SU-DHL-6 (cell line): ENCODE data around the gene APAF1.

ENCODE experiments used
- H2AFZ ChIP-seq: fragments of 200-600 bp; sonication (generic); 2 replicates; pipeline ENCODE4 v1.6.1; 2014; ENCODE audit warnings: low read depth, mild to moderate bottlenecking, moderate library complexity, mixed read lengths, antibody characterized with exemption, low read length; ENCODE audit not compliant: severe bottlenecking
- H3F3A ChIP-seq: fragments of 200-600 bp; shearing (Covaris generic); 2 replicates; pipeline ENCODE4 v1.6.0; 2016; ENCODE audit warnings: antibody characterized with exemption, mild to moderate bottlenecking; ENCODE audit not compliant: insufficient read depth
- H3K27ac ChIP-seq: fragments of 200-600 bp; sonication (generic); 2 replicates; pipeline ENCODE4 v1.5.1; 2016; ENCODE audit warnings: low read depth, mild to moderate bottlenecking, low read length, moderate library complexity, mixed read lengths
- H3K27me3 ChIP-seq: fragments of 200-600 bp; sonication (generic), shearing (Covaris generic); 2 replicates; pipeline ENCODE4 v1.6.0; 2014; ENCODE audit warnings: mild to moderate bottlenecking, low read length
- H3K36me3 ChIP-seq: fragments of 200-600 bp; sonication (generic); 2 replicates; pipeline ENCODE4 v1.6.1; 2014; ENCODE audit warnings: mild to moderate bottlenecking, low read length, mixed read lengths
- H3K4me2 ChIP-seq: fragments of 300-600, 200-600 bp; shearing (Covaris generic), sonication (generic); 2 replicates; pipeline ENCODE4 v1.6.0; 2014; ENCODE audit warnings: low read length, low read depth, mild to moderate bottlenecking; ENCODE audit not compliant: poor library complexity, severe bottlenecking
- H3K4me3 ChIP-seq: fragments of 200-600 bp; sonication (generic); 2 replicates; pipeline ENCODE4 v1.5.1; 2014; ENCODE audit warnings: antibody characterized with exemption, low read length, mild to moderate bottlenecking, mixed read lengths; ENCODE audit not compliant: insufficient read depth, poor library complexity, severe bottlenecking
- H3K79me2 ChIP-seq: fragments of 200-600 bp; sonication (generic); 2 replicates; pipeline ENCODE4 v1.6.1; 2014; ENCODE audit warnings: mild to moderate bottlenecking, low read length, moderate library complexity; ENCODE audit not compliant: insufficient read depth
- H3K9ac ChIP-seq: fragments of 200-600 bp; sonication (generic); 2 replicates; pipeline ENCODE4 v1.7.0; 2014; ENCODE audit warnings: mild to moderate bottlenecking, low read length
- H3K9me2 ChIP-seq: fragments of 200-600 bp; sonication (generic); replicated peaks from 2 replicates; pipeline ENCODE4 v1.6.1; 2014; ENCODE audit warnings: low read length; ENCODE audit not compliant: insufficient read depth
- H3K9me3 ChIP-seq: fragments of 200-600 bp; sonication (generic); 2 replicates; pipeline ENCODE4 v1.6.1; 2014; ENCODE audit warnings: low read length, mixed read lengths; ENCODE audit not compliant: insufficient read depth
- H4K20me1 ChIP-seq: fragments of 200-600 bp; sonication (generic); 2 replicates; pipeline ENCODE4 v1.6.1; 2014; ENCODE audit warnings: low read depth, mild to moderate bottlenecking, antibody characterized with exemption, low read length, moderate library complexity, mixed read lengths
- EZH2phosphoT487 ChIP-seq: fragments of 200-600 bp; sonication (generic), shearing (Covaris generic); conservative IDR thresholded peaks from 2 replicates; pipeline ENCODE4 v1.6.1; 2018; ENCODE audit warnings: mild to moderate bottlenecking, antibody characterized with exemption, low read length, moderate library complexity, mixed read lengths
- TF ChIP-seq, protein P1 (sequence below): fragments of 200-600 bp; sonication (generic); IDR thresholded peaks from one replicate; pipeline ENCODE4 v1.5.1; 2017; ENCODE audit warnings: antibody characterized with exemption, mild to moderate bottlenecking, low read length, moderate library complexity; ENCODE audit not compliant: insufficient read depth, poor library complexity, severe bottlenecking

APAF1 gene

DNA sequence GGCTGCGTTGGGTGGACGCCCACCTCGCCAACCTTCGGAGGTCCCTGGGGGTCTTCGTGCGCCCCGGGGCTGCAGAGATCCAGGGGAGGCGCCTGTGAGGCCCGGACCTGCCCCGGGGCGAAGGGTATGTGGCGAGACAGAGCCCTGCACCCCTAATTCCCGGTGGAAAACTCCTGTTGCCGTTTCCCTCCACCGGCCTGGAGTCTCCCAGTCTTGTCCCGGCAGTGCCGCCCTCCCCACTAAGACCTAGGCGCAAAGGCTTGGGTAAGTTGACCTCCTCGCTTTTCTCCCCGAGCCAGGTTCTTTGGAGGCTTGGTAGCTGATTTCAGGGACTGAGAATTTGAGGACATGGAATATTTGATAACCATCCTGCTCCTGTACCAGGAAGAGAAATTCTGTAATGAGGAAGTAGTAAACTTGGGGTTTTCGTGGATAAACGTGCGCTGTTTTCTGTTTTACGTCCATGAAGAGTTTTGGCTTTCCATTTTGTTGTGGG, 530 bp downstream of the APAF1 start:
- no peaks in the 10 kb centered on the region for H3K27me3 ChIP-seq
- TF ChIP-seq, protein P1, sequence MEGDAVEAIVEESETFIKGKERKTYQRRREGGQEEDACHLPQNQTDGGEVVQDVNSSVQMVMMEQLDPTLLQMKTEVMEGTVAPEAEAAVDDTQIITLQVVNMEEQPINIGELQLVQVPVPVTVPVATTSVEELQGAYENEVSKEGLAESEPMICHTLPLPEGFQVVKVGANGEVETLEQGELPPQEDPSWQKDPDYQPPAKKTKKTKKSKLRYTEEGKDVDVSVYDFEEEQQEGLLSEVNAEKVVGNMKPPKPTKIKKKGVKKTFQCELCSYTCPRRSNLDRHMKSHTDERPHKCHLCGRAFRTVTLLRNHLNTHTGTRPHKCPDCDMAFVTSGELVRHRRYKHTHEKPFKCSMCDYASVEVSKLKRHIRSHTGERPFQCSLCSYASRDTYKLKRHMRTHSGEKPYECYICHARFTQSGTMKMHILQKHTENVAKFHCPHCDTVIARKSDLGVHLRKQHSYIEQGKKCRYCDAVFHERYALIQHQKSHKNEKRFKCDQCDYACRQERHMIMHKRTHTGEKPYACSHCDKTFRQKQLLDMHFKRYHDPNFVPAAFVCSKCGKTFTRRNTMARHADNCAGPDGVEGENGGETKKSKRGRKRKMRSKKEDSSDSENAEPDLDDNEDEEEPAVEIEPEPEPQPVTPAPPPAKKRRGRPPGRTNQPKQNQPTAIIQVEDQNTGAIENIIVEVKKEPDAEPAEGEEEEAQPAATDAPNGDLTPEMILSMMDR, result no peak
- no peak for TF ChIP-seq EZH2phosphoT487
- peak overlapping the region; percentile 29 for H3K27ac ChIP-seq
- peak overlapping the region; percentile 70 for H2AFZ ChIP-seq
- H3K4me3 ChIP-seq, result peak overlapping the region; percentile 96
- peaks cover 21% of the 10 kb centered on the region; the same call in 1 of the 2 replicates for H3K36me3 ChIP-seq
- H3K9me3 ChIP-seq, result no peaks in the 10 kb centered on the region
- peak overlapping the region; percentile 95 for H3K9ac ChIP-seq
- H3F3A ChIP-seq, result peaks cover 10% of the 10 kb centered on the region; the same call in 1 of the 2 replicates
- peak overlapping the region; percentile 87 for H3K4me2 ChIP-seq
- no peaks in the 10 kb centered on the region for H3K9me2 ChIP-seq
- H4K20me1 ChIP-seq, result no peaks in the 10 kb centered on the region
- peaks cover 60% of the 10 kb centered on the region for H3K79me2 ChIP-seq

DNA sequence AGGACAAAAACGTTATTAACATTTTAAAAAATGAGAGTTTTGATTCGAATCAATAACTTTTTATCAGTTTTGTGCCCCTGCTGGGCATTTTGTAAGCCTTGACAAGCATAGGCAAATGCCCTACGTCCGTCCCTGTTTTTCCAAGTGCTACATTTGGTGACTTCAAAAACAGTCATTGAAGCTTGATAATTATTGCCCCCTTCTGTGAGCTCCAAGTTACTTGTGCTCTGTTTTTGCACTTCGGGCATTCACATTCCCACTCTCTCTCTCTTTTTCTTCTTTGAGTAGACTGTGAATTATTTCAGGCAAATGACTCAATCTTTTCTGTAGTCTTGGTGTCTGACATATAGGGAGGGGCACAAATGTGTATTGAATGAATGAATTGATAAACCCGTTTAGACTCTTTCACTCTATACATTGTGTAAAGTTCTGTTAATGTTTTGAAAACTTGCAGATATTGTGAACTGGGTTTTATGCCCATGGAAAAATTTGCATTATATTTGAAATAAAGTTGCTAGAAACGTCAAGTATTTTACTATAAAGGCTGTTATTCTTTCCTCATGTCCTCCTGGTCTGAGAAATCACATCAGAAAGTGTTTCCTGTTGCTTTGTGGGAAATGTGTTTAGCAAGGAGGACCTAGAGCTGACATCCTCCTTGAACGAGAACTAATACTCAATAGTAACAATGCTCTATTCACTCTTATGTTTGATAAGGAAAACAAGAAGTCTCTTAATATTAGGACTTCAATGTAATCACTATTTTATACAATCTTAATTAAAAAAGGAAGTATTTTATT, 1.4 kb downstream of the APAF1 start:
- Histone ChIP-seq H3K36me3 (peaks cover 21% of the 10 kb centered on the region; the same call in 1 of the 2 replicates), H3K9ac (peak overlapping the region; percentile 95), H3K27ac (no peak overlapping the region), H2AFZ (peak overlapping the region; percentile 70), H3F3A (peaks cover 16% of the 10 kb centered on the region; the same call in 1 of the 2 replicates), H3K9me2 (no peaks in the 10 kb centered on the region), H3K79me2 (peaks cover 52% of the 10 kb centered on the region), H3K27me3 (no peaks in the 10 kb centered on the region), H3K9me3 (no peaks in the 10 kb centered on the region), H3K4me3 (peak overlapping the region; percentile 96), H4K20me1 (no peaks in the 10 kb centered on the region), H3K4me2 (peak overlapping the region; percentile 87)
- TF ChIP-seq, protein P1, result no peak
- no peak for TF ChIP-seq EZH2phosphoT487

DNA sequence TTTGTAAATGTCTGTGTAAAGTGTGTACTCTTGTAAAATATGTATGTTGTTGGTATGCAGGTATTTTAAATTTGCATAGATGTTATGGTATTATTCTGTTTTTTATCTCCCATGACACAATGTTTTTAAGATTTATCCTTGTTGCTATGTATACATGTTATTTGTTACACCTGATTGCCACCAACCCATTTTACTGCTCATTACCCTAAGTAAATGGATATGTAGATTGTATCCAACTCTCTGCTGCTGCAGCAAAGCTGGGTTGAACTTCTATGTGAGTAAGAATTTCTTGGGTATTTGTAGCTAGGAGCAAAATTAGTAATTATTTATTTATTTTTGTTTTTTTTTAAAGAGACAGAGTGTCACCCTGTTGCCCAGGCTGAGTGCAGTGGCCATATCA, 6.2 kb downstream of the APAF1 start:
- Histone ChIP-seq H3K4me2 (no peak overlapping the region), H4K20me1 (no peaks in the 10 kb centered on the region), H3K27ac (no peak overlapping the region), H3K79me2 (peaks cover 9% of the 10 kb centered on the region), H3K27me3 (no peaks in the 10 kb centered on the region), H3K36me3 (peaks cover 21% of the 10 kb centered on the region; the same call in 1 of the 2 replicates), H3K4me3 (no peak overlapping the region), H2AFZ (no peak overlapping the region), H3K9ac (no peak overlapping the region), H3F3A (peaks cover 15% of the 10 kb centered on the region; the same call in 1 of the 2 replicates), H3K9me3 (no peaks in the 10 kb centered on the region), H3K9me2 (no peaks in the 10 kb centered on the region)
- TF ChIP-seq EZH2phosphoT487, result no peak
- TF ChIP-seq, protein P1, result no peak
